IMR-90 (cell line): ENCODE measurements around the gene GTPBP8.

Experiments used
- CEBPB ChIP-seq: IDR thresholded peaks from 2 replicates; pipeline ENCODE4 v1.6.1; 2012; ENCODE audit warnings: low read depth, low read length, improper control_type of control experiment
- CHD1 ChIP-seq: IDR thresholded peaks from 2 replicates; pipeline ENCODE4 v1.6.1; 2012; ENCODE audit warnings: low read depth, low read length, improper control_type of control experiment
- MAFK ChIP-seq: IDR thresholded peaks from 2 replicates; pipeline ENCODE4 v1.6.1; 2012; ENCODE audit warnings: low read depth, low read length, improper control_type of control experiment
- MAZ ChIP-seq: IDR thresholded peaks from 2 replicates; pipeline ENCODE4 v1.6.1; 2012; ENCODE audit warnings: low read depth, mild to moderate bottlenecking, low read length, improper control_type of control experiment, moderate library complexity, borderline replicate concordance
- MXI1 ChIP-seq: IDR thresholded peaks from 2 replicates; pipeline ENCODE4 v1.6.1; 2012; ENCODE audit warnings: low read depth, mild to moderate bottlenecking, low read length, moderate library complexity, borderline replicate concordance
- POLR2A ChIP-seq: IDR thresholded peaks from 2 replicates; pipeline ENCODE4 v1.6.1; 2012; ENCODE audit warnings: mild to moderate bottlenecking, low read depth, low read length
- RAD21 ChIP-seq: IDR thresholded peaks from 2 replicates; pipeline ENCODE4 v1.6.1; 2012; ENCODE audit warnings: low read length, improper control_type of control experiment
- RCOR1 ChIP-seq: IDR thresholded peaks from 2 replicates; pipeline ENCODE4 v1.6.1; 2012; ENCODE audit warnings: mild to moderate bottlenecking, low read length, improper control_type of control experiment; ENCODE audit not compliant: insufficient replicate concordance
- SMC3 ChIP-seq: fragments of 150-350 bp; IDR thresholded peaks from 2 replicates; pipeline ENCODE4 v1.6.1; 2016; ENCODE audit warnings: low read depth, mild to moderate bottlenecking, antibody characterized with exemption, low read length, moderate library complexity
- TF ChIP-seq, protein P1 (sequence below): conservative IDR thresholded peaks from 2 replicates; pipeline ENCODE4 v1.5.1; 2012; ENCODE audit warnings: mild to moderate bottlenecking, low read depth, low read length, improper control_type of control experiment
- TF ChIP-seq, protein P2 (sequence below): fragments of 150-350 bp; IDR thresholded peaks from 2 replicates; pipeline ENCODE4 v1.6.1; 2017; ENCODE audit warnings: mild to moderate bottlenecking, antibody characterized with exemption, low read length, low read depth

DNA sequence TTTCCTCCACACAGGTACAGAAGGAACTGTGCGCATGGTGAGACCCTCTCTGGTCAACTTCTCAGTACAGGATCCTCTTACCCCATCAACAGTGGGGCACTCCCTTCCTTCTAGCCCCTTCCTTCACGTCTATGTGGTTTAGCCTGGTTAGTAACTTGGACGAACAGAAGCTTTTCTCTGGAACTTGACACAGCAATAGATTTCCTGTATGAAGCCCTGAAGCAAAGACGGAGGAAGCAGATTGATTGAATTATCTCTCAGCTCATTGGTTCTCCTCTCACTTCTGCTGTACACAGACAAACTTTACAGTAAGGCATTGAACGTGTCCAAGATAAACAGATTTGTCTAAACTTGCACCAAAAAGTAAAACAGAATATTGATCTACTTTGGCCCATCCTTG is 15.9 kb upstream of the GTPBP8 start, which contains the start of gene CD200R1:
- TF ChIP-seq, protein P1, sequence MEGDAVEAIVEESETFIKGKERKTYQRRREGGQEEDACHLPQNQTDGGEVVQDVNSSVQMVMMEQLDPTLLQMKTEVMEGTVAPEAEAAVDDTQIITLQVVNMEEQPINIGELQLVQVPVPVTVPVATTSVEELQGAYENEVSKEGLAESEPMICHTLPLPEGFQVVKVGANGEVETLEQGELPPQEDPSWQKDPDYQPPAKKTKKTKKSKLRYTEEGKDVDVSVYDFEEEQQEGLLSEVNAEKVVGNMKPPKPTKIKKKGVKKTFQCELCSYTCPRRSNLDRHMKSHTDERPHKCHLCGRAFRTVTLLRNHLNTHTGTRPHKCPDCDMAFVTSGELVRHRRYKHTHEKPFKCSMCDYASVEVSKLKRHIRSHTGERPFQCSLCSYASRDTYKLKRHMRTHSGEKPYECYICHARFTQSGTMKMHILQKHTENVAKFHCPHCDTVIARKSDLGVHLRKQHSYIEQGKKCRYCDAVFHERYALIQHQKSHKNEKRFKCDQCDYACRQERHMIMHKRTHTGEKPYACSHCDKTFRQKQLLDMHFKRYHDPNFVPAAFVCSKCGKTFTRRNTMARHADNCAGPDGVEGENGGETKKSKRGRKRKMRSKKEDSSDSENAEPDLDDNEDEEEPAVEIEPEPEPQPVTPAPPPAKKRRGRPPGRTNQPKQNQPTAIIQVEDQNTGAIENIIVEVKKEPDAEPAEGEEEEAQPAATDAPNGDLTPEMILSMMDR: no peak
- TF ChIP-seq, protein P2, sequence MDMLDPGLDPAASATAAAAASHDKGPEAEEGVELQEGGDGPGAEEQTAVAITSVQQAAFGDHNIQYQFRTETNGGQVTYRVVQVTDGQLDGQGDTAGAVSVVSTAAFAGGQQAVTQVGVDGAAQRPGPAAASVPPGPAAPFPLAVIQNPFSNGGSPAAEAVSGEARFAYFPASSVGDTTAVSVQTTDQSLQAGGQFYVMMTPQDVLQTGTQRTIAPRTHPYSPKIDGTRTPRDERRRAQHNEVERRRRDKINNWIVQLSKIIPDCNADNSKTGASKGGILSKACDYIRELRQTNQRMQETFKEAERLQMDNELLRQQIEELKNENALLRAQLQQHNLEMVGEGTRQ: no peak
- no peak for TF ChIP-seq CHD1
- no peak for TF ChIP-seq POLR2A
- TF ChIP-seq RAD21: no peak
- TF ChIP-seq RCOR1: no peak
- TF ChIP-seq SMC3: no peak
- no peak for TF ChIP-seq MAFK
- no peak for TF ChIP-seq CEBPB
- TF ChIP-seq MXI1: no peak
- TF ChIP-seq MAZ: no peak
